Erythroblast (primary cell): ENCODE results near the gene SCFD1.

Experiments
- GATA1 ChIP-seq: IDR thresholded peaks from 2 replicates; pipeline ENCODE4 v1.6.1; 2011; ENCODE audit warnings: low read depth, mild to moderate bottlenecking, control low read depth, low read length, moderate library complexity
- POLR2A ChIP-seq: IDR thresholded peaks from 2 replicates; pipeline ENCODE4 v1.6.1; 2011; ENCODE audit warnings: mild to moderate bottlenecking, low read length

- no peak for TF ChIP-seq POLR2A
- no peak for TF ChIP-seq GATA1
Measured at GRCh38 chr14:30657050-30657449, 34.9 kb downstream of the SCFD1 start.
